Right renal pelvis (tissue), 4 donors: Measurements from ENCODE around the gene DVL3. TPM values are rescaled to one million over a fixed set of nuclear protein-coding genes. Genes with fewer than 3 reads are reported as not detected.
"Not testable (repeated sequence)": the region's sequence is repeated elsewhere in the genome, so short reads cannot be mapped to it uniquely, and the experiment has no call there.

ENCODE experiments used
- DNase-seq, 4 donors: peaks; one replicate each; pipeline ENCODE4 v3.0.0-alpha.2; 2013; ENCODE audit warnings: low read depth in 4 of 4, low spot score in 3 of 4, missing footprints in 1 of 4
- polyA plus RNA-seq, 4 donors: library from polyadenylated mRNA; unstranded; fragments of 120-200 nt; gene quantifications; one replicate each; pipeline ENCODE4 v1.2.1, GENCODE V29; 2013; ENCODE audit not compliant: insufficient read length in 4 of 4

The DVL3 gene
- polyA plus RNA-seq, 4 donors, result 70.0 to 81.5 (median 77.2) TPM

- DNase-seq, result no peak
Measured at GRCh38 chr3:184155644-184156521, 706 bp downstream of the DVL3 start.

GRCh38 chr3:184156522-184156955 is 1.4 kb downstream of the DVL3 start:
- DNase-seq, result peak in 1 of 4 donors; percentile 59

GRCh38 chr3:184157206-184157605 is 2.0 kb downstream of the DVL3 start:
- DNase-seq, result no peak

GRCh38 chr3:184158404-184158803 is 3.2 kb downstream of the DVL3 start:
- no peak for DNase-seq

- no peak for DNase-seq
Measured at GRCh38 chr3:184160456-184160855, 5.3 kb downstream of the DVL3 start.

GRCh38 chr3:184162571-184163070 is 7.4 kb downstream of the DVL3 start:
- not testable (repeated sequence) for DNase-seq

- DNase-seq, result no peak
Measured at GRCh38 chr3:184164648-184165330, 9.6 kb downstream of the DVL3 start.

GRCh38 chr3:184165543-184165942 is 10.4 kb downstream of the DVL3 start:
- no peak for DNase-seq

GRCh38 chr3:184166671-184167070 is 11.5 kb downstream of the DVL3 start:
- no peak for DNase-seq

GRCh38 chr3:184167786-184168185 is 12.6 kb downstream of the DVL3 start:
- DNase-seq, result no peak

- DNase-seq, result no peak
Measured at GRCh38 chr3:184168363-184169120, 13.4 kb downstream of the DVL3 start.

- no peak for DNase-seq
Measured at GRCh38 chr3:184169896-184170875, 15.0 kb downstream of the DVL3 start.

- DNase-seq, result no peak
Measured at GRCh38 chr3:184171562-184171961, 16.4 kb downstream of the DVL3 start.

GRCh38 chr3:184172681-184173373 is 17.6 kb downstream of the DVL3 start:
- no peak for DNase-seq

- DNase-seq, result no peak
Measured at GRCh38 chr3:184173374-184173722, 18.2 kb downstream of the DVL3 start.

- no peak for DNase-seq
Measured at GRCh38 chr3:184174284-184174645, 19.1 kb downstream of the DVL3 start.

- peak; percentile 94 to 98 (median 97) for DNase-seq
Measured at GRCh38 chr3:184174646-184175492, 19.7 kb downstream of the DVL3 start, which contains the start of gene AP2M1. Gene AP2M1 (plus strand): TSS chr3:184174855. CDS start chr3:184176994, 2,139 bp downstream.

GRCh38 chr3:184175506-184175905 is 20.3 kb downstream of the DVL3 start:
- no peak for DNase-seq
